Heart left ventricle (tissue), 13 donors: ENCODE measurements around the gene SYNCRIP.

Experiments used
- POLR2A ChIP-seq, 2 donors: fragments of 450-650 bp; IDR thresholded peaks; one replicate each; pipeline ENCODE4 v1.6.1; 2017; ENCODE audit warnings: antibody characterized with exemption in 2 of 2, mild to moderate bottlenecking in 2 of 2, moderate library complexity in 2 of 2
- TF ChIP-seq, protein P1 (sequence below), 12 donors: fragments of 200-600 bp; sonication (generic) in 4 of 12; IDR thresholded peaks; one replicate each; pipeline versions ENCODE4 v1.5.0 to v1.8.0; 2018 to 2022; ENCODE audit warnings: antibody characterized with exemption in 12 of 12, mild to moderate bottlenecking in 5 of 12
- donor health status: ischemic (EF 13 %, LVEDD 7.1; RV severe dilation, severe dysfunction).
- donor health status: DM: no; HTN: yes; CAD: no.
- donor health status: DM: no; HTN: no; CAD: no.
- donor health status: ischemic (EF 25% LVEDD 6.9; RV normal size, moderate dysfunction).
- donor health status: ischemic (EF 25% LVEDD 5.7; RV mildly dilated, moderate dysfunction).
- donor health status: ischemic (EF 35%, LVEDD 5.7; RV mildly dilated, moderate dysfunction).
- donor health status: nonischemic (EF 11% LVEDD 7.7; RV severe dilation, severe dysfunction).
- donor health status: DM: yes; HTN: yes; CAD: no.
- donor health status: PGD.
- donor health status: ischemic (EF 29% LVEDD 5.4; RV normal size, mild dysfunction).
- donor health status: nonischemic (EF 23%, LVEDD 6.1; RV moderate dilation, normal function).

DNA sequence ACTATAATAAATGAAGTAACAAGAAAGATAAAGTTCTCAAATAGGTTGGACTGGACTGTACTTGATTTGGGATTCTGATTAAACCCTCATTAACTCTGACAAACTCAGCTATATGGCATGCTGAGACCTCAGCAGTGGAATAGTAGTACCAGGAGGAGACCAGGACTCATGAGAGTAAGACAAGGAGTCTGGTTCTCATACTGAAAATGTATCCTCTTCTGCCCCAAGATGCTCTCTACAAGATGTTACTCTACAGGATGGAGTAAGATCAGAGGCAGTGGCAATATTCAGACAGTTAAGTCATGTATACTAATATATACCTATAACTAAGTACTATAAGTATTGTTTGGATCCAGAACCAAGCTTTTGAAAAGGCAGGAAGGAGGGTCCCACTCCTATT, 31.9 kb upstream of the SYNCRIP start:
- TF ChIP-seq, protein P1, sequence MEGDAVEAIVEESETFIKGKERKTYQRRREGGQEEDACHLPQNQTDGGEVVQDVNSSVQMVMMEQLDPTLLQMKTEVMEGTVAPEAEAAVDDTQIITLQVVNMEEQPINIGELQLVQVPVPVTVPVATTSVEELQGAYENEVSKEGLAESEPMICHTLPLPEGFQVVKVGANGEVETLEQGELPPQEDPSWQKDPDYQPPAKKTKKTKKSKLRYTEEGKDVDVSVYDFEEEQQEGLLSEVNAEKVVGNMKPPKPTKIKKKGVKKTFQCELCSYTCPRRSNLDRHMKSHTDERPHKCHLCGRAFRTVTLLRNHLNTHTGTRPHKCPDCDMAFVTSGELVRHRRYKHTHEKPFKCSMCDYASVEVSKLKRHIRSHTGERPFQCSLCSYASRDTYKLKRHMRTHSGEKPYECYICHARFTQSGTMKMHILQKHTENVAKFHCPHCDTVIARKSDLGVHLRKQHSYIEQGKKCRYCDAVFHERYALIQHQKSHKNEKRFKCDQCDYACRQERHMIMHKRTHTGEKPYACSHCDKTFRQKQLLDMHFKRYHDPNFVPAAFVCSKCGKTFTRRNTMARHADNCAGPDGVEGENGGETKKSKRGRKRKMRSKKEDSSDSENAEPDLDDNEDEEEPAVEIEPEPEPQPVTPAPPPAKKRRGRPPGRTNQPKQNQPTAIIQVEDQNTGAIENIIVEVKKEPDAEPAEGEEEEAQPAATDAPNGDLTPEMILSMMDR (IDR thresholded peaks at IDR 0.05), result no peak
- TF ChIP-seq POLR2A (IDR thresholded peaks at IDR 0.05), result no peak
